Stimulated activated naive CD8-positive, alpha-beta T cell treated with anti-CD3 and anti-CD28 coated beads, Interleukin-15, Interleukin-2, amounts not matched to agents 100 U/mL and 50 U/mL, for 24 hours (primary cell): ENCODE data around the gene STRN3.
"Not testable (repeated sequence)": the region's sequence is repeated elsewhere in the genome, so short reads cannot be mapped to it uniquely, and the experiment has no call there.

ENCODE experiments used
- ATAC-seq: fragments of 150-1000 bp; cut with Tn5 transposase; one replicate; pipeline ENCODE4 v1.10.0; 2021
- DNase-seq: peaks from one replicate; pipeline ENCODE4 v3.0.0; 2021

Gene STRN3

DNA sequence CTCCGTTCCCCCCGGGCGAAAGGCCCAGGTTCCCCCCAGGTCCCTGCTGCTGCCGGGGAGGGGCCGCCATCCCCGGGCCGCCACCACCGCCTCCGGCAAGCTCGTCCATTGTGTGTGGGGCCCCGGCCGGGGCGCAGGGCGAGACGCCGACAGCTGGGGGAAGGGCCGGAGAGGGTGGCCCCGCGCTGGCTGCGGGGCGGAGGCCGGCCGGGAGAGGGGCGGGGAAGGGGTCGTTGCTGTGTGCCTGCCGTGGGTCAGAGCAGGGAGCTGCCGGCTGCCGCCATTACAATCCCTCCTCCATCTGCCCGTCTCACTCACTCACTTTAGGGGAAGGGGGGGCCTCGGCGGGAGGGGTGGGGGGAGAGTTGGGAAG, at the start of gene STRN3:
TSS of gene STRN3 (minus strand) at position 303 of the 373 bp plus-strand sequence. CDS start at position 109, 194 bp downstream.
- ATAC-seq (no peak), DNase-seq (no peak)

DNA sequence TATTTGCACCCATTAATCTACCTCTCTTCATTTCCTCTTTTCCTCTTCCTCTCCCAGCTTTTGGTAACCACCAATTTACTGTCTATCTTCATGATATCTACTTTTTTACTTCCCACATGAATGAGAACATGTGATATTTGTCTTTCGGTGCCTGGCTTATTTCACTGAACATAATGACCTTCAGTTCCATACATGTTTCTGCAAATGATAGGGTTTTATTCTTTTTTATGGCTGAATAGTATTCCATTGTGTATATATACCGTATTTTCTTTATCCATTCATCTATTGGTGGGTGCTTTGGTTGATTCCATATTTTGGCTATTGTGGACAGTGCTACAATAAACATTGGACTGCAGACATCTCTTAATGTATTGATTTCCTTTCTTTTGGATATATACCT, 49.0 kb upstream of the STRN3 start:
- DNase-seq (no peak), ATAC-seq (no peak)

DNA sequence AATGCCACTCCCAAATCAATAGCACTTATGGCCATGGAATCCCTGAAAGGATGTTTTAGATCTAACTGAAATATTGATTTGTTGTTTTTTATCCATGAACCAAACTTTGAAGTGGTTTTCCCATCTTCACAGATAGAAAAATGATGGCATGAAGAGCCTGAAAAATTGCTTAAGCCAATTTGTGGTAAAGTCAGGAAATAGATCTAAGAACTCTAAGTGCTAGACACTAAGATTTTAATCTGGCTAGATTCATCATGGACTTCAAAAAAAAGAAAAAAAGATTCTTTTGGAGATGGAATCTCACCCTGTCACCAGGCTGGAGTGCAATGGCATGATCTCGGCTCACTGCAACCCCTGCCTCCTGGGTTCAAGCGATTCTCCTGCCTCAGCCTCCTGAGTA, 45.0 kb upstream of the STRN3 start:
- DNase-seq (no peak), ATAC-seq (no peak)

GRCh38 chr14:31070431-31070830, 44.3 kb upstream of the STRN3 start:
- no peak for DNase-seq
- ATAC-seq = no peak

GRCh38 chr14:31069343-31069742, 43.2 kb upstream of the STRN3 start:
- no peak for ATAC-seq
- DNase-seq = no peak

DNA sequence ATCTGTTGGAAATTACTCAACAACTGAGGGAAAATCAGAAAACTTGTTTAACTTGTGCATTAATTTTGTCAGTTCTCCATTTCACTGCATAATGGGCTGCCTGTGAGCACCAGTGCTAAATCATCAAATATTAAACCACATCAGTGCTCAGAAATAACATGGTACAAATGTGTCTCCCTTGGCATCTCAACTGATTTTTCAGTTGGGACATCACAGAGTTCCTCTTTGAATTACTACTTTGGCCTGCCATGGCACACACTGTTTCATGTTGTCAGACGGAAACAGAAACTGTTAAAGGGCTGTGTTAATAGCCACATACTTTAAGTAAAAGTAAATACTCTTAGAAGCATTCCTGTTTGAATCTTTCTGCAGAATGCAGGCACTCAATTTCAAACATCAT, 42.1 kb upstream of the STRN3 start:
- ATAC-seq = no peak

DNA sequence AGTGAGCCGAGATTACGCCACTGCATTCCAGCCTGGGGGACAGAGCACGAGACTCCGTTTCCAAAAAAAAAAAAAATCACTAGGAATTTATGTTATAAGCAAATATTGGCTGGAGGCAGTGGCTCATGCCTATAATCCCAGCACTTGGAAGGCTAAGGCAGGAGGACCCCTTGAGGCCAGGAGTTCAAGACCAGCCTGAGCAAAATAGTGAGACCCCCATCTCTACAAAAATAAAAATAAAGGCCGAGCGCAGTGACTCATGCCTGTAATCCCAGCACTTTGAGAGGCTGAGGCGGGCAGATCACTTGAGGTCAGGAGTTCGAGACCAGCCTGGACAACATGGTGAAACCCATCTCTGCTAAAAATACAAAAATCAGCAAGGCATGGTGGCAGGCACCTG, 36.7 kb upstream of the STRN3 start:
- not testable (repeated sequence) for DNase-seq, ATAC-seq

More for the DNA sequence above, 42.1 kb upstream of the STRN3 start:
- no peak for DNase-seq

DNA sequence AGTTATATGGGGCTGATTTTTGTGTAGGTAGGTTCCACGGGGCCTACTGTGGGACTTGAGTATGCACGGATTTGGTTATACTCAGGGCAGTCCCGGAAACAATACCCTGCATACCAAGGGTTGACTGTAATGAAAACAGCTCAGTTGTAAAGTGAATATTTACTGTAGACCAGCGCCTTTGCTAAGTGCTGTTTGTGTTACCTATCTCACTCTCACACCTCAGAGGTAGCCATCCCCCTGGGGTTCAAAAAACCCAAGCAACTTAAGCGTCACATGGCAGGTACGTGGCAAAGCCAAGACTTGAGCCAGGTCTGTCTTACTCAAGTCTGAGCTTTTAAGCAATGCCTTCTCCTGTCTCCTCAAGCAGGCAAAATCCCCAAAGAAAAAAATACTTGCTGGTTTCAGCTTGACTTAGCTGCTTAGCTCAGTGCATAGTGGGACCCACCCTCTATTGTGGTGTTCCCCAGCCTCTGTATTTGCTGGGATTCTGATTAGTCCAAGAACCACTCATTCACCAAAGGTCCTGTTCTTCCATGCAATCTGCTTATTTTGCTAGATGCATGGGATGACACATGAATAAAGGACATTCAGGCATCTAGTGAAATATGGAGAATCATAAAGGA, 34.2 kb upstream of the STRN3 start:
- no peak for ATAC-seq
- DNase-seq = no peak

DNA sequence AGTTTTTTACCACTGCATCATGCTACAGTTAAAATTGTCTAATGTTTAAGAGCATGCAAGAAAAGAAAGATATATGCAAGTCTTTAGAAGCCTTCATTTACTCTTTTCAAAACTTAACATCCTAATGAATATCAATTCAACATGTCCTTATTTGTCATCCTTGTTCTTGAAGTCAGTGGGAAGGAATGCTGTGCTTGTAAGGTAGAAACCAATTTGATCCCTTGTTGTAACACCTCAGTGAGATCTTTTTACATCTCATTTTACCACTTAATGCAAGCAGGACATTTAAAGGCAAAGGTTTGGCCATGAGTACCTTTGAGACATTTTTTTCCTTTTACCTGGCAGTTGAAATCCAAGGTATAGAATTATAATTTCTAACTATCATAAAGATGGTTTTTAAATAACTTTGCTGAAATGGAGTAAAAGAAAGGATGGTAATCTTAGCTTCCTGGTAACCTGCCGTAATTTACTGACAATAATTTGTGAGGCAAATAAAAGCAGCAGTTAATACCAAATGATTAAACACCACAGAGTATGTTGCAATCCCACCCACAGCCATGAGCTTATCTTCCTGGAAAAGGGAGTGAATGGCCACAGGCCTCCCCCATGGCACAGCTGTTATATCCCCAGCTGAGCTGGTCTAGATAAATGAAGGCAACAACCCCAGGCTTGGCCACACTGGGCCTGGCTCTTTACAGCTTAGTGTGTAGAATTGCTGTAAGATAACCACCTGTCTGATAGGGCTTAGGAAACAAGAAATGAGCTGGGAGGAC, 33.2 kb upstream of the STRN3 start:
- DNase-seq (no peak), ATAC-seq (no peak)

- no peak for DNase-seq
- ATAC-seq = no peak
Observed at GRCh38 chr14:31057701-31058364, 31.7 kb upstream of the STRN3 start.

DNA sequence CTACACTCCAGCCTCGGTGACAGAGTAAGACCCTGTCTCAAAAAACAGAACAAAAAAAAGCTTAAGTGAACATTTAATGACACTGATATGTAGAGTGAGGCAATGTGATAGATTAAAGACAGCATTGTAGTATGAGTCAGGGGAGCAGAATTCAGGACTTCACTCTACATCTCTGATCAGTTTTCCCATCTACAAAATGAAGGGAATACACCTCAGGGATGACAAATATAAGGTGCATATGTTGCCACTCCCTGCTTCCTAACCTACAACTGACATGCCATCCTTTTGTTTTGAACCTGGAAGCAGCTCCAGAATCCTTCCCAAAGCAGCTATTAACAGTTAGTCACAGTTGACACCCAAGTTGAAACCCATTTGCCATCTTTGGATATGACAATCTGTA, 30.9 kb upstream of the STRN3 start:
- ATAC-seq (no peak), DNase-seq (no peak)

GRCh38 chr14:31052905-31053586, 26.9 kb upstream of the STRN3 start:
- not testable (repeated sequence) for DNase-seq, ATAC-seq

DNA sequence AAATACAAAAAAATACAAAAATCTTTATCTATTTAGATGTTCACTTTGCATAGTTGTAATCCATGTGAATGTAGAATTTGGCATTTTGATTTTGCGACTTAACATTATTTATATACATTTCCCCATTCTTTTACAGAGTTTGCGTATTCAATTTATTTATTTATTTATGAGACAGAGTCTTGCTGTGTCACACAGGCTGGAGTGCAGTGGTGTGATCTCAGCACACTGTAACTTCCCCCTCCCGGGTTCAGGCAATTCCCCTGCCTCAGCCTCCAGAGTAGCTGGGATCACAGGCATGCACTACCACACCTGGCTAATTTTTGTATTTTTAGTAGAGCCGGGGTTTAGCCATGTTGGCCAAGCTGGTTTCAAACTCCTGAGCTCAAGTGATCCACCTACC, 25.3 kb upstream of the STRN3 start:
- DNase-seq (no peak), ATAC-seq (no peak)

GRCh38 chr14:31051023-31051422, 24.8 kb upstream of the STRN3 start:
- ATAC-seq (no peak), DNase-seq (no peak)

GRCh38 chr14:31047503-31047902, 21.3 kb upstream of the STRN3 start:
- DNase-seq (no peak), ATAC-seq (no peak)

DNA sequence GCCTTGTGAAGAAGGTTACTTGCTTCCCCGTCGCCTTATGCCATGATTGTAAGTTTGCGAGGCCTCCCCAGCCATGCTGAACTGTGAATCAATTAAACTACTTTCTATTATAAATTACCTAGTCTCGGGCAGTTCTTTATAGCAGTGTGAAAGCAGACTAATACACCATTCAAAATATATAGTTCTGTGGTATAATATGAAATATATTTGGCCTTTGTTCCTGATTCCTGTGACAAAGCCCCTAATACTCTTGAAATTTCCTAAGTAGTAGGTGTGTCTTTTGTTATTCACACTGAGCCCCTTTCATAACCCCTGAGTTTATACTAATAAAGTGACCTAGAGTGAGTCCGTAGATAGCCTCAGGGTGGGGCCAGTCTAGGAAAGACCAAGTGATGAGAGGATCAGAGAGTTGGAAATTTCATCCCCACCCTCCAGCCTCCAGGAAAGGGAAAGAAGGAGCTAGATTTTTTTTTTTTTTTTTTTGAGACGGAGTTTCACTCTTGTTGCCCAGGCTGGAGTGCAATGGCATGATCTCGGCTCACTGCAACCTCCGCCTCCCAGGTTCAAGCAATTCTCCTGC, 19.4 kb upstream of the STRN3 start:
- ATAC-seq = no peak
- DNase-seq = no peak

- no peak for DNase-seq
- no peak for ATAC-seq
Observed at GRCh38 chr14:31043379-31043778, 17.2 kb upstream of the STRN3 start.

- not testable (repeated sequence) for ATAC-seq, DNase-seq
Observed at GRCh38 chr14:31042893-31043292, 16.7 kb upstream of the STRN3 start.

- ATAC-seq (no peak), DNase-seq (no peak)
Observed at GRCh38 chr14:31042300-31042699, 16.1 kb upstream of the STRN3 start.

GRCh38 chr14:31038521-31039166, 12.5 kb upstream of the STRN3 start:
- ATAC-seq = no peak
- no peak for DNase-seq

DNA sequence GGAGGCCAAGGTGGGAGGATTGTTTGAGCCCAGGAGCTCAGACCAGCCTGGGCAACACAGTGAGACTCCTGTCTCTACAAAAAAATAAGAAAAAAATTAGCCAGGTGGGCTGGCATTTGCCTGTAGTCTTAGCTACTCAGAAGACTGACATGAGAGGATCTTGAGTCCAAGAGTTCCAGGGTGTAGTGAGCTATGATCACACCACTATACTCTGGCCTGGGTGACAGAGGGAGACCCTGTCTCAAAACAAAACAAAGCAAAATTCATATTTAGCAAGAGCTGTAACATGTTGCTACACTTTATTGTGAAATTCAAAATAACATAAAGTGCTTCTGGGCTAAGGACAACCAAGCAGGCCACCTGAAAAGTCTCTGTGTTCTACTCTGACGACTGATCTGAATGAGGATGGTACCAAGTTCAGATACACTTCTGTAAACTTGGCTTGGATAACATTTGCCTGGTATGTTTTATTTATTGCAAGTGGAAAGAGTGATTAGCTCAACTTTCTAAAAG, 11.6 kb upstream of the STRN3 start:
- no peak for ATAC-seq
- no peak for DNase-seq

DNA sequence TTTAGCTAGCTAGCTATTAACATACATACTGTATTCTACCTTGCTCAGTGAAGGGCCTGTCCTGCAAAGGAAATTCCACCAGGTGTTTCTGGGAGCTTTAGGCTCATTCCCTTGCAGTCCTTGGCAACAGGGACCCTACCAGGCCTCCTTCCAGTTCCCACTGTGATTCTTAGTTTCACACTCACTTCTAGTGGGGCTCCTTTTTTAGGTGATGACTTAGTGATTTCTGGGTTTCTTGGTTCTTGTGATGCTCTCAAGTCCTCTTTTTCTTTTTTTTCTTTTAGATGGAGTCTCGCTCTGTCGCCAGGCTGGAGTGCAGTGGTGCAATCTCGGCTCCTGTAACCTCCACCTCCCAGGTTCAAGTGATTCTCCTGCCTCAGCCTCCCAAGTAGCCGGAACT, 10.4 kb upstream of the STRN3 start:
- ATAC-seq (no peak), DNase-seq (no peak)
